HepG2 (cell line): Measurements from ENCODE around the gene THADA. TPM values are rescaled to one million over a fixed set of nuclear protein-coding genes. Genes with fewer than 3 reads are reported as not detected.

Source experiments
- ATAC-seq: fragments of 200-7000 bp; cut with Tn5 transposase; 3 replicates; pipeline ENCODE4 v1.9.1; 2020; ENCODE audit warnings: mild to moderate bottlenecking, moderate library complexity
- BruUV-seq: library from RNA; stranded (reverse); fragments of 400-500 nt; replicated peaks from 2 replicates; lab custom pipeline; 2021; lab: Mats Ljungman, UMichigan
- CTCF ChIA-PET: fragments of 300-600 bp; formaldehyde crosslinking; extraction: SDS; loops from one replicate; lab custom pipeline; 2021; ENCODE audit warnings: low total read pairs, inconsistent platforms, low intra/inter-chr PET ratio; lab: Yijun Ruan, JAX
- POLR2A ChIA-PET: fragments of 350-600 bp; sonication (Branson Sonifier 250); formaldehyde crosslinking; loops from one replicate; lab custom pipeline; 2020; ENCODE audit warnings: antibody characterized with exemption, inconsistent platforms; lab: Yijun Ruan, JAX
- DNase-seq: peaks from one replicate; pipeline ENCODE4 v3.0.0-alpha.2; 2015; ENCODE audit warnings: low spot score
- FAIRE-seq: peaks from 3 replicates; lab custom pipeline; 2011; peaks lifted over from hg19 to GRCh38; lab: Jason Lieb, UNC
- H2AFZ ChIP-seq: one replicate; pipeline ENCODE4 v1.6.1; 2011; ENCODE audit warnings: low read length, inconsistent platforms
- H3K27ac ChIP-seq: fragments of 300-600 bp; 3 replicates; pipeline ENCODE4 v1.8.0; 2011; ENCODE audit warnings: mixed run types, mild to moderate bottlenecking, mixed read lengths, low read length, inconsistent platforms; ENCODE audit not compliant: insufficient read depth; ENCODE audit errors: extremely low read length
- H3K27me3 ChIP-seq, 2 experiments: fragments of 200-600 bp in 1 of 2; 2 replicates in 1 of 2; 3 replicates in 1 of 2; pipeline versions ENCODE4 v1.6.0 to v1.8.0; 2011; ENCODE audit warnings: low read length in 2 of 2, mild to moderate bottlenecking in 2 of 2, moderate library complexity in 2 of 2, inconsistent platforms in 1 of 2; ENCODE audit not compliant: insufficient read depth in 2 of 2, control insufficient read depth in 1 of 2
- H3K36me3 ChIP-seq, 2 experiments: fragments of 200-600 bp in 1 of 2; replicated peaks in 1 of 2; 2 replicates in 1 of 2; 3 replicates in 1 of 2; pipeline versions ENCODE4 v1.5.1 to v1.8.0; 2011; ENCODE audit warnings: low read length in 2 of 2, inconsistent platforms in 1 of 2; ENCODE audit not compliant: insufficient read depth in 2 of 2, control insufficient read depth in 1 of 2
- H3K4me1 ChIP-seq: 2 replicates; pipeline ENCODE4 v1.5.1; 2012; ENCODE audit warnings: low read length, inconsistent platforms; ENCODE audit not compliant: insufficient read depth
- H3K4me2 ChIP-seq: 2 replicates; pipeline ENCODE4 v1.6.0; 2011; ENCODE audit warnings: low read depth, low read length, inconsistent platforms
- H3K4me3 ChIP-seq, 3 experiments: fragments of 200-600 bp in 1 of 3; sonication (generic), shearing (Covaris generic) in 1 of 3; replicated peaks in 1 of 3; 2 replicates each; pipeline ENCODE4 v1.5.1; 2011 to 2016; ENCODE audit warnings: low read length in 3 of 3, inconsistent platforms in 2 of 3, low read depth in 2 of 3, mild to moderate bottlenecking in 2 of 3, control low read depth in 1 of 3, mixed read lengths in 1 of 3; ENCODE audit not compliant: insufficient read depth in 1 of 3
- H3K79me2 ChIP-seq: one replicate; pipeline ENCODE4 v1.6.1; 2011; ENCODE audit warnings: low read length, inconsistent platforms; ENCODE audit not compliant: insufficient read depth
- H3K9ac ChIP-seq: 2 replicates; pipeline ENCODE4 v1.6.0; 2011; ENCODE audit warnings: mild to moderate bottlenecking, low read depth, low read length, inconsistent platforms; ENCODE audit not compliant: insufficient read depth
- H3K9me3 ChIP-seq: 2 replicates; pipeline ENCODE4 v1.5.1; 2012; ENCODE audit warnings: mild to moderate bottlenecking, low read length
- H4K20me1 ChIP-seq: 2 replicates; pipeline ENCODE4 v1.6.0; 2011; ENCODE audit warnings: inconsistent platforms, mild to moderate bottlenecking, low read length, moderate library complexity; ENCODE audit not compliant: insufficient read depth
- EP300 ChIP-seq, 3 experiments: sonication (generic) in 1 of 3; formaldehyde crosslinking in 1 of 3; IDR thresholded peaks; 2 replicates each; pipeline versions ENCODE4 v1.5.1 to v1.6.1; 2011 to 2020; ENCODE audit warnings: low read depth in 2 of 3, low read length in 2 of 3, borderline replicate concordance in 1 of 3, improper control_type of control experiment in 1 of 3, mild to moderate bottlenecking in 1 of 3, missing genetic modification reagents in 1 of 3, moderate library complexity in 1 of 3
- GATAD2A ChIP-seq: IDR thresholded peaks from 2 replicates; pipeline ENCODE4 v1.6.1; 2016
- ISL2 ChIP-seq: sonication (generic); formaldehyde crosslinking; IDR thresholded peaks from 2 replicates; pipeline ENCODE4 v1.5.0; 2020; ENCODE audit warnings: missing genetic modification reagents
- KAT8 ChIP-seq: IDR thresholded peaks from 2 replicates; pipeline ENCODE4 v1.6.1; 2016; ENCODE audit warnings: missing genetic modification reagents, missing compliant biosample characterization
- NCOA2 ChIP-seq: sonication (generic); formaldehyde crosslinking; IDR thresholded peaks from 2 replicates; pipeline ENCODE4 v1.8.0; 2022; ENCODE audit warnings: inconsistent platforms
- NFIC ChIP-seq: IDR thresholded peaks from 2 replicates; pipeline ENCODE4 v1.6.1; 2012; ENCODE audit warnings: mild to moderate bottlenecking, low read length, inconsistent platforms
- SAP130 ChIP-seq: IDR thresholded peaks from 2 replicates; pipeline ENCODE4 v1.6.1; 2016; ENCODE audit warnings: low read depth
- ZNF614 ChIP-seq: IDR thresholded peaks from 2 replicates; pipeline ENCODE4 v1.6.1; 2018; ENCODE audit warnings: missing biosample characterization, missing genetic modification reagents, inconsistent platforms, borderline replicate concordance
- WGBS: methylation state at CpG from one replicate; pipeline ENCODE4 v1.1.6; 2017; ENCODE audit warnings: low lambda C conversion rate; 5-methylcytosine and 5-hydroxymethylcytosine counted together
- in situ Hi-C: cut with HindIII; loops from 2 replicates; pipeline ENCODE4 v1.10.0; 2017; ENCODE audit warnings: low pct_unique_long_range_greater_than_20kb; ENCODE audit not compliant: extremely low pct_ligation_motif_present
- intact Hi-C: fragments of 100-400 bp; cut with micrococcal nuclease; formaldehyde crosslinking; loops from one replicate; pipeline ENCODE4 v1.10.0; 2022; ENCODE audit not compliant: unreplicated experiment
- polyA plus RNA-seq, 8 experiments: library from polyadenylated mRNA; depleted of rRNA in 3 of 8; stranded (reverse) in 7 of 8; unstranded in 1 of 8; fragments of >200 nt; fragmentation: Illumina TruSeq in 4 of 8; extraction: Trizol in 4 of 8; gene quantifications; 2 replicates each; pipeline versions ENCODE4 v1.2.1 to v1.2.3, GENCODE V29; 2011 to 2016; ENCODE audit warnings: low read depth in 4 of 8, missing spikeins in 1 of 8, mixed read lengths in 1 of 8; ENCODE audit not compliant: insufficient read depth in 1 of 8
- total RNA-seq, 5 experiments: library from RNA; depleted of rRNA; stranded (reverse); fragments of >200 nt; fragmentation: Illumina TruSeq; extraction: Trizol; gene quantifications; 2 replicates each; pipeline ENCODE4 v1.2.3, GENCODE V29; 2016; ENCODE audit warnings: low read depth in 1 of 5
- TF ChIP-seq, protein P1 (sequence below), 2 experiments: fragments of 450-650 bp in 1 of 2; sonication (generic) in 1 of 2; formaldehyde crosslinking; IDR thresholded peaks; 2 replicates each; pipeline versions ENCODE4 v1.5.0 to v1.8.0; 2020 to 2022; ENCODE audit warnings: mild to moderate bottlenecking in 1 of 2, missing genetic modification reagents in 1 of 2

THADA gene
- total and polyA plus RNA-seq, 2 of the 13 experiments (the other 11 are each of a cell fraction or from before 2014, with no cell fraction given) = 12.7 to 21.7 TPM

GRCh38 chr2:43314299-43314927 lies 281.4 kb downstream of the THADA start:
- Histone ChIP-seq H3K4me3 (no peak overlapping the region), H2AFZ (no peak overlapping the region), H3K27ac (peak overlapping the region; percentile 25), H3K4me1 (peaks cover 62% of the 10 kb centered on the region), H3K36me3 (no peaks in the 10 kb centered on the region), H3K79me2 (no peaks in the 10 kb centered on the region), H3K9me3 (no peaks in the 10 kb centered on the region), H3K27me3 (no peaks in the 10 kb centered on the region), H4K20me1 (no peaks in the 10 kb centered on the region), H3K9ac (no peak overlapping the region), H3K4me2 (peak overlapping the region; percentile 9)
- CTCF ChIA-PET = no interaction called here
- 71% methylated on average over 5 of the region's 5 CpGs for WGBS
- FAIRE-seq (no peak), ATAC-seq (peak; percentile 43; the same call in 1 of the 3 replicates), DNase-seq (peak; percentile 51)
- POLR2A ChIA-PET = interaction anchor here (0.9 to 1.2 kb wide), 2 partner anchors 12 to 61 kb away, joined by 3 read pairs; no protein-coding TSS in a partner anchor
- in situ Hi-C loops = no loop called here
- no TSS peak for BruUV-seq
- intact Hi-C loops = loop anchor here (5.0 to 10.0 kb wide), 2 partner anchors 38 to 140 kb away; no protein-coding TSS in a partner anchor
- peak in 1 of 2 experiments; percentile 63; a peak in 1 of 4 replicates for TF ChIP-seq EP300 (IDR thresholded peaks at IDR 0.05; ENCODE audit: low read depth in 2 of 2, low read length in 2 of 2)
- no peak for TF ChIP-seq EP300 (CRISPR knock-in tag; IDR thresholded peaks at IDR 0.05; ENCODE audit: borderline replicate concordance)
- TF ChIP-seq SAP130 (CRISPR knock-in tag) = peak; percentile 39; the same call in 1 of the 2 replicates
- TF ChIP-seq NFIC = peak; percentile 41; the same call in 1 of the 2 replicates
- 0 out of 2 replicates have a peak, but pooled peaks have one; percentile 21 for TF ChIP-seq NCOA2
- TF ChIP-seq KAT8 (CRISPR knock-in tag) = 0 out of 2 replicates have a peak, but pooled peaks have one; percentile 6
- TF ChIP-seq GATAD2A (CRISPR knock-in tag) = peak; percentile 64
- peak; percentile 45; the same call in 1 of the 2 replicates for TF ChIP-seq ISL2 (CRISPR knock-in tag)
- TF ChIP-seq ZNF614 = no peak
- TF ChIP-seq, protein P1, sequence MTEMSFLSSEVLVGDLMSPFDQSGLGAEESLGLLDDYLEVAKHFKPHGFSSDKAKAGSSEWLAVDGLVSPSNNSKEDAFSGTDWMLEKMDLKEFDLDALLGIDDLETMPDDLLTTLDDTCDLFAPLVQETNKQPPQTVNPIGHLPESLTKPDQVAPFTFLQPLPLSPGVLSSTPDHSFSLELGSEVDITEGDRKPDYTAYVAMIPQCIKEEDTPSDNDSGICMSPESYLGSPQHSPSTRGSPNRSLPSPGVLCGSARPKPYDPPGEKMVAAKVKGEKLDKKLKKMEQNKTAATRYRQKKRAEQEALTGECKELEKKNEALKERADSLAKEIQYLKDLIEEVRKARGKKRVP (CRISPR knock-in tag; IDR thresholded peaks at IDR 0.05) = no peak
